Ovary (tissue), 3 donors: ENCODE measurements around the gene COL4A1.

ENCODE experiments used
- CTCF ChIP-seq, 3 donors: fragments of 450-650 bp in 2 of 3; fragments of 200-600 bp in 1 of 3; IDR thresholded peaks; one replicate each; pipeline versions ENCODE4 v1.5.1 to v1.8.0; 2016 to 2022; ENCODE audit warnings: antibody characterized with exemption in 3 of 3, mild to moderate bottlenecking in 1 of 3
- EP300 ChIP-seq: sonication (generic); formaldehyde crosslinking; IDR thresholded peaks from one replicate; pipeline ENCODE4 v1.6.1; 2017; ENCODE audit warnings: antibody characterized with exemption
- POLR2A ChIP-seq: fragments of 450-650 bp; IDR thresholded peaks from one replicate; pipeline ENCODE4 v1.6.1; 2017; ENCODE audit warnings: antibody characterized with exemption, mild to moderate bottlenecking, moderate library complexity
- donor health status: DM: no; HTN: no; CAD: no.

- TF ChIP-seq CTCF (IDR thresholded peaks at IDR 0.05) (no peak), POLR2A (no peak), EP300 (no peak)
Measured at GRCh38 chr13:110105136-110105535, 201.8 kb downstream of the COL4A1 start.
